Endometrial microvascular endothelial cells (primary cell): ENCODE results near the gene SLC16A6. TPM values are rescaled to one million over a fixed set of nuclear protein-coding genes. Genes with fewer than 3 reads are reported as not detected.
"Not testable (repeated sequence)": the region's sequence is repeated elsewhere in the genome, so short reads cannot be mapped to it uniquely, and the experiment has no call there.

ENCODE experiments used
- in situ Hi-C: cut with HindIII; loops from 2 replicates; pipeline ENCODE4 v1.10.0; 2017; ENCODE audit warnings: low sequenced_read_pairs, low pct_unique_long_range_greater_than_20kb; ENCODE audit errors: inconsistent ontology term
- total RNA-seq: library from RNA; depleted of rRNA; stranded (reverse); fragments of >200 nt; gene quantifications from one replicate; pipeline ENCODE4 v1.2.3, GENCODE V29; 2015; ENCODE audit errors: inconsistent ontology term

The SLC16A6 gene
- total RNA-seq: 0.46 TPM

GRCh38 chr17:68290955-68291835 lies at the start of gene SLC16A6, which contains the start of gene ARSG:
Gene SLC16A6, minus strand, starts transcription at chr17:68291127. Its CDS starts 12,807 bp downstream, at chr17:68278320.
Gene ARSG, plus strand, starts transcription at chr17:68291495. Its CDS starts 15,999 bp downstream, at chr17:68307494.
- in situ Hi-C loops: no loop called here

GRCh38 chr17:68334393-68334792 lies 43.5 kb upstream of the SLC16A6 start:
- in situ Hi-C loops: no loop called here

- in situ Hi-C loops: not testable (repeated sequence)
These were observed 41.0 kb upstream of the SLC16A6 start for GRCh38 chr17:68331932-68332331.

GRCh38 chr17:68329331-68329730 lies 38.4 kb upstream of the SLC16A6 start:
- in situ Hi-C loops: no loop called here

GRCh38 chr17:68328676-68329075 lies 37.7 kb upstream of the SLC16A6 start:
- in situ Hi-C loops: no loop called here

- in situ Hi-C loops: no loop called here
These were observed 37.1 kb upstream of the SLC16A6 start for GRCh38 chr17:68327823-68328557.

GRCh38 chr17:68326681-68327080 lies 35.8 kb upstream of the SLC16A6 start:
- in situ Hi-C loops: no loop called here

- in situ Hi-C loops: no loop called here
These were observed 35.0 kb upstream of the SLC16A6 start for GRCh38 chr17:68325961-68326360.

GRCh38 chr17:68324654-68325336 lies 33.9 kb upstream of the SLC16A6 start:
- in situ Hi-C loops: no loop called here

GRCh38 chr17:68324114-68324513 lies 33.2 kb upstream of the SLC16A6 start:
- in situ Hi-C loops: no loop called here

GRCh38 chr17:68322630-68323029 lies 31.7 kb upstream of the SLC16A6 start:
- in situ Hi-C loops: no loop called here

GRCh38 chr17:68321556-68321954 lies 30.6 kb upstream of the SLC16A6 start:
- in situ Hi-C loops: no loop called here

- in situ Hi-C loops: no loop called here
These were observed 30.1 kb upstream of the SLC16A6 start for GRCh38 chr17:68320943-68321555.

GRCh38 chr17:68320311-68320865 lies 29.5 kb upstream of the SLC16A6 start:
- in situ Hi-C loops: no loop called here

GRCh38 chr17:68319410-68320162 lies 28.7 kb upstream of the SLC16A6 start:
- in situ Hi-C loops: no loop called here

GRCh38 chr17:68318103-68318991 lies 27.4 kb upstream of the SLC16A6 start:
- in situ Hi-C loops: no loop called here

- in situ Hi-C loops: no loop called here
These were observed 26.5 kb upstream of the SLC16A6 start for GRCh38 chr17:68317458-68317857.
